ENCODE results near the gene PAN2. TPM values are rescaled to one million over a fixed set of nuclear protein-coding genes. Genes with fewer than 3 reads are reported as not detected.
A peak's percentile ranks its signal among the peaks of the same experiment; 100 is the strongest.
"Not testable (repeated sequence)": the region's sequence is repeated elsewhere in the genome, so short reads cannot be mapped to it uniquely, and the experiment has no call there.

The PAN2 gene
- total RNA-seq, 2 donors from 2014 or later: 14.5 to 18.4 TPM

DNA sequence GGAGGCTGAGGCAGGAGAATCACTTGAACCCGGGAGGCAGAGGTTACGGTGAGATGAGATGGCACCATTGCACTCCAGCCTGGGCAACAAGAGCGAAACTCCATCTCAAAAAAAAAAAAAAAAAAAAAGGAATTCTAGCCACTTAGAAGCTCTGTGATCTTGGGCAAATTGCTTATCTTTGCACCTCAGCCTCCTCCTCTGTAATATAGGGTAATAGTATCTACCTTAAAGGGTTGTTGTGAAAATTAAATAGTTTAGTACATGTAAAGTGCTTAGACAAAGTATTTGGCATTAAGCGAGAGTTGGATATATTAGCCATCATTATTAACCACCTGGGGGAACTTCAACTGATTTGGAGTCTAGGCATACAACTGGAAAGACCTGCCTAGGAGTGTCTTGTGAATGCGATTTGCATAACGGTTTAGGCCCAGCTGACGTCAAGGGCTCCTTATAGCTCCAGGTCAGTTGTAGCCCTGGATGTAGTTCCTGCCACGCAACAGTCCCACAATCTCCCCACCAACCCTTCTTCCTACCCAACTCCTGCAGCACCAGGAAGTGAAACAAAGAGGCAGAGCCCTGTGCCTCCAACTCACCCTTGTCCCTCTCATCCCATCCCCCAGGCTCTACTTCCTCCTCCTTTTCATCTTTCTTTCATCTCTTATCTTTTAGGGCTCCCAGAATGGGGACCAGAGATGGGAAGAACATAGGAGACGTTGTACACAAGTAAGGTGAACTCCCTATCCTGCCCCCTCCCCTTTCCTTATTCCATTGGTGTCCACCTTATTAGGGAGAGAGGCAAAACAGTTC lies 2.8 kb upstream of the PAN2 start:
- H3K27me3 ChIP-seq: no peaks in the 10 kb centered on the region
- H3K9me3 ChIP-seq: no peaks in the 10 kb centered on the region
- no peak for DNase-seq (ENCODE audit: low spot score)
- no peak overlapping the region for H3K27ac ChIP-seq
- no peak overlapping the region for H3K4me3 ChIP-seq
- no peaks in the 10 kb centered on the region for H3K36me3 ChIP-seq
- TF ChIP-seq, protein P1, sequence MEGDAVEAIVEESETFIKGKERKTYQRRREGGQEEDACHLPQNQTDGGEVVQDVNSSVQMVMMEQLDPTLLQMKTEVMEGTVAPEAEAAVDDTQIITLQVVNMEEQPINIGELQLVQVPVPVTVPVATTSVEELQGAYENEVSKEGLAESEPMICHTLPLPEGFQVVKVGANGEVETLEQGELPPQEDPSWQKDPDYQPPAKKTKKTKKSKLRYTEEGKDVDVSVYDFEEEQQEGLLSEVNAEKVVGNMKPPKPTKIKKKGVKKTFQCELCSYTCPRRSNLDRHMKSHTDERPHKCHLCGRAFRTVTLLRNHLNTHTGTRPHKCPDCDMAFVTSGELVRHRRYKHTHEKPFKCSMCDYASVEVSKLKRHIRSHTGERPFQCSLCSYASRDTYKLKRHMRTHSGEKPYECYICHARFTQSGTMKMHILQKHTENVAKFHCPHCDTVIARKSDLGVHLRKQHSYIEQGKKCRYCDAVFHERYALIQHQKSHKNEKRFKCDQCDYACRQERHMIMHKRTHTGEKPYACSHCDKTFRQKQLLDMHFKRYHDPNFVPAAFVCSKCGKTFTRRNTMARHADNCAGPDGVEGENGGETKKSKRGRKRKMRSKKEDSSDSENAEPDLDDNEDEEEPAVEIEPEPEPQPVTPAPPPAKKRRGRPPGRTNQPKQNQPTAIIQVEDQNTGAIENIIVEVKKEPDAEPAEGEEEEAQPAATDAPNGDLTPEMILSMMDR (IDR thresholded peaks at IDR 0.05): no peak
- peaks cover 0 to 14% of the 10 kb centered on the region in 2 donors for H3K4me1 ChIP-seq

DNA sequence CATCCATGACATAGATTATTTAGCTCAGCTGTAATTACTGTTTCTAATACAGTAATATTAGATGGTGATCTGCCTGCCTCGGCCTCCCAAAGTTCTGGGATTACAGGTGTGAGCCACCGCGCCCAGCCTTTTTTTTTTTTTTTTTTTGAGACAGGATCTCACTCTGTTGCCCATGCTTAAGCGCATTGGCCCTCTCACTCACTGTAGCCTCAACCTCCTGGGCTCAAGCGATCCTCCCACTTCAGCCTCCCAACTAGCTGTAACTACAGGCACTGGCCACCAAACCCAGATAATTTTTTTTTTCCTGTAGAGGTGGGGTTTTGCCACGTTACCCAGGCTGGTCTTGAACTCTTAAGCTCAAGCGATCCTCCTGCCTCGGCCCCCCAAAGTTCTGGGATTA lies 1.7 kb upstream of the PAN2 start:
- DNase-seq (ENCODE audit: low spot score); H3K4me3 ChIP-seq; H3K27me3 ChIP-seq; H3K9me3 ChIP-seq; H3K36me3 ChIP-seq; H3K27ac ChIP-seq: not testable (repeated sequence)
- H3K4me1 ChIP-seq: peaks cover 0 to 14% of the 10 kb centered on the region in 2 donors

DNA sequence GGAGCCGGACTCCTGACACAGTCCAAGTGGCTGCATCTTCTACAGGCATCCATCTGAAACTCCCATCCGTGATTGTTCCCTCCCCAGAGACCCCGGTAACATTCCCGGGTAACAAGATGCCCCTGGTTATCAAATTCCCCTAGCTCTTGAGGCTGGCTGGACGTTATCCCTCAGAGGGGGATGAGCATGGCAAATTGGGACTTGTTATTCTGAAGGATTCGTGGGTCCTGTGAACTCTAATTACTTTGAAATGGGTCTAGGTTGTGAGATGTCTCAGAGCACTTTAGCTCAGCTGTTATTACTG lies 642 bp upstream of the PAN2 start:
- TF ChIP-seq, protein P1 (IDR thresholded peaks at IDR 0.05): no peak
- no peaks in the 10 kb centered on the region for H3K27me3 ChIP-seq
- H3K4me1 ChIP-seq: peaks cover 0 to 14% of the 10 kb centered on the region in 2 donors
- H3K36me3 ChIP-seq: no peaks in the 10 kb centered on the region
- H3K9me3 ChIP-seq: no peaks in the 10 kb centered on the region
- peak overlapping the region; percentile 55 to 61 for H3K4me3 ChIP-seq
- peak overlapping the region; percentile 92 to 95 for H3K27ac ChIP-seq
- DNase-seq (ENCODE audit: low spot score): no peak

DNA sequence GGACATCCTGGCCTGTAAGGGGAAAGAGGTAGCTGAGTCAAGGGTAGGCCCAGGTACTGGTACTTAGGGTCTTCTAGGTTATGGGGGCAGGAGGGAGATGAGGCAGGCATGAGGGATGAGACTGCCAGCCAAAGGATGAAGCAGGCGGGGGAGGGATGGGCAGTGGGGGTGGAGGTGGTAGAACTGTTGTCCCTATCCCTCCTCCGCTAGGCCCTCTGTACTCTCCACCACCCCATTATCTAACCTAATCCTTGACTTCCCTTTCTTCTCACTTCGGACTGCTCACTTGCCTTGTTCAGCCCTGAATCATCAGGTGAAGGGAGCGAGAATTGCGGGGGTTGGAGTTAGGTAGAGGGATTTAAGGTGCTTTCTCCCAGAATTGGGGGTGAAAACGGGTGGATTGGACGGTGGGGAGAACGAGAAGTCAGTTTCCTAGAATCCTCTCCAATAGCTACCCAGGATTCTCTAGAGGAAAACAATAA lies 562 bp downstream of the PAN2 start:
- H3K9me3 ChIP-seq: no peaks in the 10 kb centered on the region
- TF ChIP-seq, protein P1 (IDR thresholded peaks at IDR 0.05): no peak
- no peak for DNase-seq (ENCODE audit: low spot score)
- peaks cover 0 to 14% of the 10 kb centered on the region in 2 donors for H3K4me1 ChIP-seq
- H3K27me3 ChIP-seq: no peaks in the 10 kb centered on the region
- peak overlapping the region; percentile 92 to 95 for H3K27ac ChIP-seq
- H3K4me3 ChIP-seq: peak overlapping the region; percentile 55 to 61
- H3K36me3 ChIP-seq: peaks cover 4% of the 10 kb centered on the region

DNA sequence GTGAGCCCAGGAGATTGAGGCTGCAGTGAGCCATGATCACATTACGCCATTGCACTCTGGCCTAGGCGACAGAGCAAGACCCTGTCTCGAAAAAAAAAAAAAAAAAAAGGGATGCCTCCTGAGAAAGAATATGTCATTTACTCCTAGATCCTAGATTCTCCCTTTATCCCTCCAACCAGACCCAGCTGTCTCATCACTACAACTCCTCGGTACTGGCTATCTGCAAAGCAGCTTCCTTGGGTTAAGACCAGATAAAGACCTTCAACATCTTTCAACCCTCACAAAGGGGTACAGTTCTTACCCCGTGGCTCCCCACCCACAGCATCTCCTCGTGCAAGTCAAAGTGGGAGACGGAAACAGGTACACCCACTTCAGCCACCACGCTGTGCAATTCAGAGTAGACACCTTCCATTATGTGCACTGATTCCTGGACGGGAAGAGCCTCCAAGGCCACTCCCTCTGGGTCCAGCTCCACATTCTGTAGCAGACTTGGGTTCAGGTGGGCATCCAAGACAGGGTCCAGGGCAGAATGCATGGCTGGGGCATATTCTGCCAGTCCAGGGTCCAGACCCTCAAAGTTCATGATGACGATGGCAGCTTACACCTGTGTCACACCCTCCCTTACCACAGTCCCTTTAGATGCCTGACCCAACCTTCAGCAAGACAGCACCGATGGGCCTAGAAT lies 1.1 kb downstream of the PAN2 start:
- peak overlapping the region; percentile 92 to 95 for H3K27ac ChIP-seq
- H3K4me1 ChIP-seq: peaks cover 0 to 14% of the 10 kb centered on the region in 2 donors
- peaks cover 9% of the 10 kb centered on the region for H3K36me3 ChIP-seq
- no peak for DNase-seq (ENCODE audit: low spot score)
- TF ChIP-seq, protein P1 (IDR thresholded peaks at IDR 0.05): no peak
- no peaks in the 10 kb centered on the region for H3K27me3 ChIP-seq
- H3K4me3 ChIP-seq: peak overlapping the region; percentile 55 to 61
- no peaks in the 10 kb centered on the region for H3K9me3 ChIP-seq

DNA sequence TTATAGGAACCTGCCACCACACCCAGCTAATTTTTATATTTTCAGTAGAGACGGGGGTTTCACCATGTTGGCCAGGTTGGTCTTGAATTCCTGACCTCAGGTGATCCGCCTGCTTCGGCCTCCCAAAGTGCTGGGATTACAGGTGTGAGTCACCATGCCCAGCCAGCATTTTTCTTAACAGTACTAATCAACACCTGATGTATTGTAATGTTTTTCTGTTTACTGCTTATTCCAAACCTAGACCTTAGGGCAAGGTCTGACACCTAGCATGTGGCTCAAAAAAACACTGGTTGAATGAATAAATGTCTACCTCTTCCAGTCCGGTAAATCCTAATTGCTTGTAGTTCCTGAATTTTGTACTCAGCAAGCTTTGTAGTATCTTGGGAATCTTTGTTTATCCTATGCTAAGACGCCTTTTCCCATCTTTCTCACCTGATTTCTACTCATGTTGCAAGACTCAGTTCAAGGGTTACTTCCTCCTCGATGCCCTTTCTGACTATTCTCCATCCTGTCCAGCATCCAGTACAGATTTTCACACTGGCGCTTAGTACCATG lies 2.8 kb downstream of the PAN2 start:
- Histone ChIP-seq H3K27me3 (no peaks in the 10 kb centered on the region), H3K27ac (no peak overlapping the region), H3K4me3 (no peak overlapping the region), H3K9me3 (no peaks in the 10 kb centered on the region), H3K36me3 (peaks cover 26% of the 10 kb centered on the region), H3K4me1 (peaks cover 0 to 14% of the 10 kb centered on the region in 2 donors)
- no peak for DNase-seq (ENCODE audit: low spot score)
- TF ChIP-seq, protein P1 (IDR thresholded peaks at IDR 0.05): no peak

Measured in right atrium auricular region (tissue), 2 donors.